Globus pallidus (tissue), 1 donor: ENCODE results near the gene KRTAP21-1.
"Not testable (repeated sequence)": the region's sequence is repeated elsewhere in the genome, so short reads cannot be mapped to it uniquely, and the experiment has no call there.

Experiments
- DNase-seq: peaks from one replicate; pipeline ENCODE4 v3.0.0-alpha.2; 2015; ENCODE audit warnings: low spot score

Gene KRTAP21-1

GRCh38 chr21:30755328-30755727, at the start of gene KRTAP21-1:
KRTAP21-1 (minus strand) TSS chr21:30755428; CDS start chr21:30755378, 50 bp downstream.
- DNase-seq: not testable (repeated sequence)

DNA sequence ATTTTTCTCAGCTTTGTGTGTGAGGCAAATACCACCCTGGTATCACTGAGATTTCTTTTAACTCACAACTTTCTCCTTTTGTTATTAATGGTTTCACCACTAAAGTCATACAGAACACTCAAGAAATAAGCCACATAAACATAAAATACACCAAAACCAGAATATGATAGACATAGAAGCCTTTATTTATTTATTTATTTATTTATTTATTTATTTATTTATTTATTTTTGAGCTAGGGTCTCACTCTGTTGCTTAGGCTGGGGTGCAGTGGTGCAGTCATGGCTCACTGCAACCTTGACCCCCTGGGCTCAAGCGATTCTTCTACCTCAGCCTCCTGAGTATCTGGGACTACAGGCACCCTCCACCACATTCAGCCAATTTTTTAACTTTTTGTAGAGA, 45.4 kb upstream of the KRTAP21-1 start:
- DNase-seq: no peak

- no peak for DNase-seq
Observed at GRCh38 chr21:30793581-30794314, 38.5 kb upstream of the KRTAP21-1 start.

DNA sequence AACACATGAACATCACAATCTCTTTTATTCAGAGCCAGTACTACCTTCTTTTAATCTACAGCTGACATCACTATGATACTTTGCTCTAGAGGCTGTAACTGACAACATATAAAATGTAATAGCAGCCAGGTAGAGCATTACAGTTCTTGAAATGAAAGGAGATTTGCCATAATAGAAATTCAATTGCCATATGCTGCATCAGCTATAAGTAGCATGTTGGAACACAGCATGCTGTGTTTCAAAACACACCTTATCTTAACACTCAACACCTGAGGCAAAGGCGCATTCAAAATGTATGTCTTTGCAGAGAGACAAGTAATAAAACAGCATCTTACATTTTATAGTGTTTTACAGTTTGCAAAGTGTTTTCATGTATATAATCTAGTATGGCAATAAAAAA, 24.0 kb upstream of the KRTAP21-1 start:
- no peak for DNase-seq

GRCh38 chr21:30769724-30770431, 14.7 kb upstream of the KRTAP21-1 start:
- DNase-seq: no peak

- DNase-seq: no peak
Observed at GRCh38 chr21:30760776-30761175, 5.5 kb upstream of the KRTAP21-1 start.

DNA sequence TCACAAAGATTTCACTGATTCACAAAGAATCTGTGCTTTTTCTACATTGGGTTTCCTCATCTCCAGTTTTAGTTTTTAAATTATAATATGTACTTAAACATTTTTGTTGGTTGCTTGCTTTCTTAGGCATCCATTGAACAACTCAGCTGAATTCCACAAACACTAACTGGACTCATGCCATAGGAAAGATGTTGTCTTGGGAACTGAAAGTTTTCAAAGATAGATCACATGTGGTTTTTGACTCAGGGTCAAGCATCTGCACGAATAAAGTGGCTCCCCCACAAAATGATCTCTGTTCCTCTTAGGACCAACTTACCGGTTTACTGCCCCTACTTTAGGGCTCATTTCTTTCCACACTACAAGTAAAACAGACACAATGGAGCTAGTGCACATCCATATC, 3.1 kb upstream of the KRTAP21-1 start:
- no peak for DNase-seq

- no peak for DNase-seq
Observed at GRCh38 chr21:30747159-30747558, 8.1 kb downstream of the KRTAP21-1 start, which contains the start of gene KRTAP21-2. KRTAP21-2 (minus strand) TSS chr21:30747259; CDS start chr21:30747202, 57 bp downstream.

GRCh38 chr21:30740462-30740861, 14.8 kb downstream of the KRTAP21-1 start:
- DNase-seq: no peak

DNA sequence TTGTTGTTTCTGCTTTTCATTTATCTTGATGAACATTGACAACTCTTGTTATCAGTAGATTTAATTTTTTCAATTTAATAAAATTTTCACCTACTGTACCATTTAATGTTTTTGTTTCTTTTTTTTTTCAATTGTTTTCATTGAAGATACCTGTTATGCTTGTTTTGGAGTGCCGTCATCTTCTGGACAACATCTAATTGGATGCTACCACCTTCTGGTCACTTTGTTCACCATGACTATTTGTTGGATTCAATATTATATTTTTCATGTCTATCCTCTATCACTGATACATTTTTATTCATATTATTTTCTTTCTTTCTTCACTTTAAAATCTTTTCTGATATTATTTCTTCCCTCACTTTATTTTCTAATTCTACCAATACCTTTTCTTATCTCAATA, 22.2 kb downstream of the KRTAP21-1 start:
- no peak for DNase-seq

DNA sequence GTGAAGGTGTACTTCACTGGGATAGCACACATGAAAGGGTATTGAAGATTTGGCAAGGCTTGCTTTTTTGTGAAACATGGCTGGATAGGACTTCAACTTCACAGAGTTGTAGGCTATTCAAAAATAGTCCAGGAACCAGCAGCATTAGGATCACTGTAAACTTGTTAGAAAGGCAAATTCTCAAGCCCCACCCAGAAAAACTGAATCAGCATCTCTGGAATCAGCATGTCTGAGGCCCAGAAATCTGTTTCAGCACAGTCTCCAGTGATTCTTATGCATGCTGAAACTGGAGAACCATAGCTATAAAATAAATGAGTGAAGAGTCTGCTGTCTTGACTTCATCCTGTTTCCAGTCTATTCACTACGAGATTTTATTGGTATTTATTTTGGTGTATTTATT, 28.5 kb downstream of the KRTAP21-1 start:
- DNase-seq: no peak

- DNase-seq: no peak
Observed at GRCh38 chr21:30719401-30719800, 35.8 kb downstream of the KRTAP21-1 start.

GRCh38 chr21:30718239-30718909, 36.9 kb downstream of the KRTAP21-1 start, which contains the start of gene KRTAP21-3:
KRTAP21-3 (minus strand) TSS chr21:30718777; CDS start chr21:30718759, 18 bp downstream.
- no peak for DNase-seq

GRCh38 chr21:30717105-30717504, 38.1 kb downstream of the KRTAP21-1 start:
- DNase-seq: no peak

- DNase-seq: no peak
Observed at GRCh38 chr21:30714946-30715345, 40.3 kb downstream of the KRTAP21-1 start.

DNA sequence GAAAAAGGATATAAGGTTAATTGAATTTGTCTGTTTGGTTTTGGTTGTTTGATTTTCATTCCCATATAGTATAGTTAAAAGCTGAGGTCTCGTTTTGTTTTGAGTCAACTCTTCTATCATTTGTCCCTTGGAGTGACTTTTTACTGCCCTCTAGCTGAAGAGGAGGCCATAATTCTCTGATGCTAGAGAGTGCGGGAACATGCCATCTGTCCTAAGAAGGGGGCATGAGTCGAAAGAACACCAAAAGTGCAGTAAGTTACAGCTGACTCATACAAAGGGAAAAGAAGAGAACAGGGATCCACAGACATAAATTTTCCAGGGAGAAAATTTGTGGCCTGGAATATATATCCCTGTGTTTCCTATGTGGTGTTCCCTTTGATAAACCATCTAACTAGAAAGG, 40.8 kb downstream of the KRTAP21-1 start:
- DNase-seq: no peak

DNA sequence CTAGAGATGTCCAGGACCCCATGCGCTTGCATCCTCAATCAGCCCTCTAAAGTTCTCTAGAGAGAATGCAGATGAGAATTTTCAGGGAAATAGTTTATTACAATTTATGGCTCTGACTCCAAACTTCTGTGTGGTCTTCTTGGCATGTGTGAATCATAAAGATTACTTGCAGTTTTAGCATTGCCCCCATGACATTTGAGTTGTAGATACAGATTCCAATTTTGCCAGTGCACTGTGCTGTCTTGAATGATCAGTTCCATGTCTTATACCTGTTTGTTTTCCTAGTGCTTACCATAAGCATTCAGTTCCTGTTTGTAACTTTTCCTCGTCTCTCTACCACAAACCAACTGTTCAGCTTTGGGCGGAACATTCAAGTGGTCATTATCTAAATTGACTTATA, 41.5 kb downstream of the KRTAP21-1 start:
- DNase-seq: no peak

GRCh38 chr21:30710499-30710898, 44.7 kb downstream of the KRTAP21-1 start:
- DNase-seq: no peak

- no peak for DNase-seq
Observed at GRCh38 chr21:30707409-30707808, 47.8 kb downstream of the KRTAP21-1 start.
